Measurements from ENCODE around the gene MBNL3.

MBNL3 gene

GRCh38 chrX:132414404-132414803 is 74.4 kb downstream of the MBNL3 start:
- no peak for DNase-seq (ENCODE audit: low read depth)

- no peak for DNase-seq (ENCODE audit: low read depth)
These were observed 75.4 kb downstream of the MBNL3 start for GRCh38 chrX:132413459-132413858.

GRCh38 chrX:132412208-132412607 is 76.6 kb downstream of the MBNL3 start:
- no peak for DNase-seq (ENCODE audit: low read depth)

- no peak for DNase-seq (ENCODE audit: low read depth)
These were observed 77.4 kb downstream of the MBNL3 start for GRCh38 chrX:132411310-132411977.

- no peak for DNase-seq (ENCODE audit: low read depth)
These were observed 78.9 kb downstream of the MBNL3 start for GRCh38 chrX:132409780-132410556.

GRCh38 chrX:132407691-132408090 is 81.1 kb downstream of the MBNL3 start:
- no peak for DNase-seq (ENCODE audit: low read depth)

- no peak for DNase-seq (ENCODE audit: low read depth)
These were observed 82.7 kb downstream of the MBNL3 start for GRCh38 chrX:132406106-132406505.

GRCh38 chrX:132404266-132404665 is 84.6 kb downstream of the MBNL3 start:
- peak; percentile 76 for DNase-seq (ENCODE audit: low read depth)

GRCh38 chrX:132401935-132402334 is 86.9 kb downstream of the MBNL3 start:
- peak; percentile 65 for DNase-seq (ENCODE audit: low read depth)

GRCh38 chrX:132400706-132401105 is 88.1 kb downstream of the MBNL3 start:
- DNase-seq (ENCODE audit: low read depth): no peak

GRCh38 chrX:132395645-132396044 is 93.2 kb downstream of the MBNL3 start:
- no peak for DNase-seq (ENCODE audit: low read depth)

- no peak for DNase-seq (ENCODE audit: low read depth)
These were observed 93.8 kb downstream of the MBNL3 start for GRCh38 chrX:132395026-132395425.

- no peak for DNase-seq (ENCODE audit: low read depth)
These were observed 94.2 kb downstream of the MBNL3 start for GRCh38 chrX:132394591-132394990.

- no peak for DNase-seq (ENCODE audit: low read depth)
These were observed 94.8 kb downstream of the MBNL3 start for GRCh38 chrX:132393992-132394391.

GRCh38 chrX:132393485-132393884 is 95.4 kb downstream of the MBNL3 start:
- no peak for DNase-seq (ENCODE audit: low read depth)

GRCh38 chrX:132393085-132393484 is 95.8 kb downstream of the MBNL3 start:
- DNase-seq (ENCODE audit: low read depth): peak; percentile 68

- no peak for DNase-seq (ENCODE audit: low read depth)
These were observed 98.0 kb downstream of the MBNL3 start for GRCh38 chrX:132390792-132391191.

- DNase-seq (ENCODE audit: low read depth): no peak
These were observed 99.4 kb downstream of the MBNL3 start for GRCh38 chrX:132389480-132389879.

GRCh38 chrX:132388371-132388770 is 100.5 kb downstream of the MBNL3 start:
- no peak for DNase-seq (ENCODE audit: low read depth)

- no peak for DNase-seq (ENCODE audit: low read depth)
These were observed 104.5 kb downstream of the MBNL3 start for GRCh38 chrX:132384301-132384700.

- no peak for DNase-seq (ENCODE audit: low read depth)
These were observed 106.8 kb downstream of the MBNL3 start for GRCh38 chrX:132382068-132382467.

GRCh38 chrX:132378281-132378680 is 110.6 kb downstream of the MBNL3 start:
- DNase-seq (ENCODE audit: low read depth): no peak

- no peak for DNase-seq (ENCODE audit: low read depth)
These were observed 112.9 kb downstream of the MBNL3 start for GRCh38 chrX:132375941-132376340.

- DNase-seq (ENCODE audit: low read depth): no peak
These were observed 115.2 kb downstream of the MBNL3 start for GRCh38 chrX:132373610-132374009.

Data from amniotic epithelial cell (primary cell).